ENCODE data around the gene TBX15. TPM values are rescaled to one million over a fixed set of nuclear protein-coding genes. Genes with fewer than 3 reads are reported as not detected.

TBX15 gene
- total RNA-seq, 6 experiments from 2014 or later: 0.29 to 56.5 (median 16.5) TPM

DNA sequence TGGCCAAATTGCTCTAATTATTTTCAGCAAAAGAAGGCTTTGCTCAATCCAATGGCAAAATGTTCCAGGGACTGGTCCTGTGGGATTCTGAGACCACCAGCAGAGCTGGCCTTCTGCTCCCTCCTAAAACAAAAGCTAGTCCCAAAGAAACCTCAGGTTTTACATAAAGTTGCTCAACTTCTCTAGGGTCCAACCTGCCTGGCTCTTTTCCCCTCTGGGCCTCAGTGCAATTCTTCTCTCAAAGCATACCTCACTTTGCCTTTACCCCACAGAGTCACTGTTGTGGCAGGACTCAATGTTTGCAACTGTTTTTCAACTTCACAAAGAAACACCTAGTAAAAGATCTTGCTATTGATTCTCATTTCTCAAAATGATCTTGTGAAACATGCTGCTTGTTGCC lies 39.8 kb downstream of the TBX15 start:
- no peaks in the 10 kb centered on the region for H3K9me3 ChIP-seq
- intact Hi-C loops (cut with DNase I): no loop called here
- TF ChIP-seq, protein P1, sequence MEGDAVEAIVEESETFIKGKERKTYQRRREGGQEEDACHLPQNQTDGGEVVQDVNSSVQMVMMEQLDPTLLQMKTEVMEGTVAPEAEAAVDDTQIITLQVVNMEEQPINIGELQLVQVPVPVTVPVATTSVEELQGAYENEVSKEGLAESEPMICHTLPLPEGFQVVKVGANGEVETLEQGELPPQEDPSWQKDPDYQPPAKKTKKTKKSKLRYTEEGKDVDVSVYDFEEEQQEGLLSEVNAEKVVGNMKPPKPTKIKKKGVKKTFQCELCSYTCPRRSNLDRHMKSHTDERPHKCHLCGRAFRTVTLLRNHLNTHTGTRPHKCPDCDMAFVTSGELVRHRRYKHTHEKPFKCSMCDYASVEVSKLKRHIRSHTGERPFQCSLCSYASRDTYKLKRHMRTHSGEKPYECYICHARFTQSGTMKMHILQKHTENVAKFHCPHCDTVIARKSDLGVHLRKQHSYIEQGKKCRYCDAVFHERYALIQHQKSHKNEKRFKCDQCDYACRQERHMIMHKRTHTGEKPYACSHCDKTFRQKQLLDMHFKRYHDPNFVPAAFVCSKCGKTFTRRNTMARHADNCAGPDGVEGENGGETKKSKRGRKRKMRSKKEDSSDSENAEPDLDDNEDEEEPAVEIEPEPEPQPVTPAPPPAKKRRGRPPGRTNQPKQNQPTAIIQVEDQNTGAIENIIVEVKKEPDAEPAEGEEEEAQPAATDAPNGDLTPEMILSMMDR (IDR thresholded peaks at IDR 0.05): no peak
- no peak for TF ChIP-seq POLR2A (IDR thresholded peaks at IDR 0.05)
- H3K27me3 ChIP-seq: no peaks in the 10 kb centered on the region
- H3K4me3 ChIP-seq: no peak overlapping the region
- H3K27ac ChIP-seq: no peak overlapping the region
- no peak for DNase-seq
- H3K4me1 ChIP-seq: peaks cover 0 to 11% (median 0%) of the 10 kb centered on the region in 4 donors
- ATAC-seq: no peak
- no peaks in the 10 kb centered on the region for H3K36me3 ChIP-seq

DNA sequence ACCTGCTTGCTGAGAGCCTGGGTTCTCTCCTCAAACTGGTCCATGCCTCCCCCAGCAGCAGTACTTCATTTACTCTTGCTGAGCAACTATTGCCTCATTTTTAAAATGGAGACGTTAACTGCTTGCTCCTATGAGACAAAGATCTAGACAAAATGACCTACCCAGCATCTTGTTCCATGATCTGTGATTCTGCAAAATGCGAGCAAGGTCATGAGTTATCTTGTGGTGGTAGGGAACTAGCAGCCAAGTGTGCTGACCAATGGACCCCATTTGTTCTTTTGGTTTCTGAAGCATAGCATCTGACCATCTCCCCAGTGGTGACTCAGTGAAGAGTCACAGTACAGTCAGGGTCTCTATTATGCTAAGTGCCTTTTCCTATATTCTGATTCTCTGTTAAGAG lies 40.4 kb downstream of the TBX15 start:
- H3K4me1 ChIP-seq: peaks cover 0 to 11% (median 0%) of the 10 kb centered on the region in 4 donors
- 82% methylated on average over 2 of the region's 2 CpGs for WGBS (ENCODE audit: insufficient coverage, low coverage, low lambda C conversion rate, missing lambda C conversion rate)
- TF ChIP-seq, protein P1 (IDR thresholded peaks at IDR 0.05): no peak
- TF ChIP-seq POLR2A (IDR thresholded peaks at IDR 0.05): no peak
- H3K36me3 ChIP-seq: no peaks in the 10 kb centered on the region
- H3K4me3 ChIP-seq: no peak overlapping the region
- no peaks in the 10 kb centered on the region for H3K9me3 ChIP-seq
- no peaks in the 10 kb centered on the region for H3K27me3 ChIP-seq
- ATAC-seq: no peak
- DNase-seq: no peak
- intact Hi-C loops (cut with DNase I): no loop called here
- no peak overlapping the region for H3K27ac ChIP-seq

- DNase-seq: no peak
- WGBS (ENCODE audit: insufficient coverage, low coverage, low lambda C conversion rate, missing lambda C conversion rate): 90% methylated on average over 3 of the region's 3 CpGs
- H3K9me3 ChIP-seq: no peaks in the 10 kb centered on the region
Observed at GRCh38 chr1:118947003-118947765, 41.0 kb downstream of the TBX15 start.

GRCh38 chr1:118945489-118945888 lies 42.7 kb downstream of the TBX15 start:
- no peak for ATAC-seq
- intact Hi-C loops (cut with DNase I): no loop called here
- TF ChIP-seq, protein P1 (IDR thresholded peaks at IDR 0.05): no peak
- no peak for TF ChIP-seq POLR2A (IDR thresholded peaks at IDR 0.05)
- Histone ChIP-seq H3K36me3 (no peaks in the 10 kb centered on the region), H3K9me3 (no peaks in the 10 kb centered on the region), H3K27ac (no peak overlapping the region), H3K4me1 (no peaks in the 10 kb centered on the region), H3K27me3 (no peaks in the 10 kb centered on the region), H3K4me3 (no peak overlapping the region)
- no peak for DNase-seq
- 50% methylated on average over 1 of the region's 1 CpG for WGBS (ENCODE audit: insufficient coverage, low coverage, low lambda C conversion rate, missing lambda C conversion rate)

More at GRCh38 chr1:118947003-118947765, 41.0 kb downstream of the TBX15 start:
- H3K4me1 ChIP-seq: peaks cover 0 to 11% (median 0%) of the 10 kb centered on the region in 4 donors
- H3K27me3 ChIP-seq: no peaks in the 10 kb centered on the region
- no peaks in the 10 kb centered on the region for H3K36me3 ChIP-seq
- no peak for TF ChIP-seq POLR2A (IDR thresholded peaks at IDR 0.05)
- TF ChIP-seq, protein P1 (IDR thresholded peaks at IDR 0.05): no peak
- no peak for ATAC-seq
- intact Hi-C loops (cut with DNase I): no loop called here
- no peak overlapping the region for H3K4me3 ChIP-seq
- no peak overlapping the region for H3K27ac ChIP-seq
